Activated CD4-positive, alpha-beta memory T cell treated with anti-CD3 and anti-CD28 coated beads for 36 hours (primary cell): ENCODE results near the gene SENP1. TPM values are rescaled to one million over a fixed set of nuclear protein-coding genes. Genes with fewer than 3 reads are reported as not detected.
A peak's percentile ranks its signal among the peaks of the same experiment; 100 is the strongest.

Experiments
- CTCF ChIA-PET: fragments of 350-600 bp; sonication (Branson Sonifier 250); formaldehyde crosslinking; loops from one replicate; lab custom pipeline; 2021; ENCODE audit warnings: antibody characterized with exemption, inconsistent platforms; lab: Charles Lee
- POLR2A ChIA-PET: fragments of 350-600 bp; sonication (Branson Sonifier 250); formaldehyde crosslinking; loops from one replicate; lab custom pipeline; 2021; ENCODE audit warnings: antibody characterized with exemption; lab: Charles Lee
- DNase-seq: peaks from one replicate; pipeline ENCODE4 v3.0.0-alpha.2; 2020
- H3K27ac Mint-ChIP-seq: one replicate; pipeline ENCODE4 v1.8.0; 2021; ENCODE audit warnings: mixed read lengths
- H3K27me3 Mint-ChIP-seq: one replicate; pipeline ENCODE4 v1.8.0; 2021; ENCODE audit warnings: mixed read lengths
- H3K36me3 Mint-ChIP-seq: one replicate; pipeline ENCODE4 v1.8.0; 2021; ENCODE audit warnings: mixed read lengths
- H3K4me1 Mint-ChIP-seq: one replicate; pipeline ENCODE4 v1.8.0; 2021; ENCODE audit warnings: low read depth, mixed read lengths
- H3K4me3 Mint-ChIP-seq: one replicate; pipeline ENCODE4 v1.8.0; 2021; ENCODE audit warnings: mild to moderate bottlenecking, mixed read lengths
- H3K9me3 Mint-ChIP-seq: one replicate; pipeline ENCODE4 v1.8.0; 2021; ENCODE audit warnings: mixed read lengths
- intact Hi-C: fragments of 100-400 bp; cut with micrococcal nuclease; formaldehyde crosslinking; loops from one replicate; pipeline ENCODE4 v1.15.1; 2023
- total RNA-seq, 2 experiments: library from RNA; stranded (reverse); gene quantifications; one replicate each; pipeline ENCODE4 v1.2.3, GENCODE V29; 2021

Gene SENP1
- total RNA-seq: 10 to 100 TPM; 37.7 to 41.6 TPM

DNA sequence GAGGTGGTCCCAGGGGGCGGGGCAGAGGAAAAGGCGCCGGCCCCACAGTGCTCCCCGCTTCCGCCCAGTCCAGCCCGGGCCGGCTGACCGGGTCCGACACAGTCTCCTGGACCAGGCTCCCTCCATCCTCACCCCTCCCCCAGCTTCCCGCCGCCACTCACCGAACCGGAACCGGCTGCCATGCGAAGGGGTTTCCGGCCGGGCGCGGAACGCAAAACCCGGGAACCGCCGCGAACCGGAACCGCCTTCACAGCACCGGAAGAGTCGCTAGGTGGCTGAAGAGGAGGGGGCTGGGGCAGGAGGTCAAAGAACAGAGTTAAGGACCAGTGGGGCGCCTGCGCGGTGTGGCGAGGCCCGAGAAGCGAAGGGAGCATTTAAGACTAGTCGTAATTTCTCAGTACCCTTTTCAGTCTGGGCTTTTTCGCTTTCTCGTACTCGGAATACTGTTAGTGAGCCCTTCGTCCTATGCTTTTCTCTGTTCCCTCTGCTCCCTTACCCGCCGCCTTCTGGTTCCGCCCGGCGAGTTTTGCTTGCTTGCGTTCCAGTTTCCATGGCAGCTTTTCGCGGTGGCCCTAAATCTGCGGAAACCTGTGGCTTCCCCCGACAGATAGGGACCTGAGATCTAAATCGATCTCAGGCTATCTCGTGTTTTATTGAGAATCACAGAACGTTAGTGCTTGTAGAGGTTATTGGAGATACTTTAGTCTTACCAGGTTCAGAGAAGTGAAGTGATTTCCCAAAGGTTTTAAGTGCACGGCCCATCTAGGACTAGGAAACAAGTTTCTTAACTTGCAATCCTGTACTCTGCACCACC, at the start of gene SENP1:
Gene SENP1 (minus strand): TSS at position 213 of the 814 bp plus-strand sequence. CDS start 4,607 bp downstream, outside the sequence.
- ChIA-PET POLR2A (interaction anchor here (0.9 to 3.3 kb wide), 9 partner anchors 13 to 400 kb away, joined by 3 to 25 read pairs (median 4); partner anchors contain the start of genes ASB8, PFKM, RPAP3 and VDR), CTCF (interaction anchor here (0.7 to 2.5 kb wide), 6 partner anchors 51 to 91 kb away, joined by 3 to 8 read pairs (median 4); partner anchors contain the start of genes ASB8 and CCDC184)
- intact Hi-C loops: loop anchor here (1.0 to 5.0 kb wide), 6 partner anchors 13 to 611 kb away; partner anchors contain the start of genes ASB8, CCNT1, PFKM and RPAP3
- Mint-ChIP-seq H3K27ac (peak within 1 kb of the TSS; percentile 94), H3K27me3 (no peaks in the 10 kb centered on the region), H3K9me3 (no peaks in the 10 kb centered on the region), H3K36me3 (peaks cover 2% of the 10 kb centered on the region), H3K4me1 (peaks cover 47% of the 10 kb centered on the region), H3K4me3 (peak within 1 kb of the TSS; percentile 86)
- peak; percentile 94 for DNase-seq

DNA sequence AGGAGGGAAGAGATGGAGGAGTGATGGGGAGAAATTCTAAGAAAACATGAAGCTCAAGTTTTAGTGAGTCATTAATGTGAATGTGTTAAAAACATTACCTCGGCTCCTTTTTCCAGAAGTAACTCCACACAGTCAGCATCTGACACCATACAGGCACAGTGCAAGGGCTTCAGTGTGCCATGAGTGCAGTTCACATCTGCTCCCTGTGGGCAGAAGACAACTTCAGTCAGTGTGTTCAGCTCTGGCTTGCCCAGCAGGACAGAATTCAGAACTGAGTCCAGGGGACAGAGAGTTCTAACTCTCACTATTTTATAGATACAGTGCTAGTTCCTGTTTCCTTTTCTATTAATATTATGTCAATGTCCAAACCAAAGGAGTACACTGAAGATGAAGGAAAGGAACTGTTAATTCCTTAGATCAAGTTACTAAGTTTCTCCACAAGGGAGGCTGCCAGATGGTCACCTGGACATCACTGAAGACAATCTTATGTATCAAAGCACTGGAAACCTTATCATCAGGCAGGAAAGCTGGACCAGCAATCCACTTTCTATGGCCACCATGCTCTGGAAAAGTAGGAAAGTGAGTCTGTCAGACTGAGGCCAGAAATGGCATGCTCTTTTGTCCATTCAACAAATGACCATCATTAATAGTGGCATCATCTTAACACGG, 45.4 kb upstream of the SENP1 start:
- H3K9me3 Mint-ChIP-seq: no peaks in the 10 kb centered on the region
- CTCF ChIA-PET: interaction anchor here (0.7 to 1.9 kb wide), 4 partner anchors 13 to 467 kb away, joined by 3 to 5 read pairs (median 3); partner anchors contain the start of gene CCDC184
- H3K27me3 Mint-ChIP-seq: no peaks in the 10 kb centered on the region
- peaks cover 30% of the 10 kb centered on the region for H3K4me1 Mint-ChIP-seq
- DNase-seq: peak; percentile 24
- peaks cover 28% of the 10 kb centered on the region for H3K36me3 Mint-ChIP-seq
- H3K27ac Mint-ChIP-seq: no peak overlapping the region
- intact Hi-C loops: no loop called here
- H3K4me3 Mint-ChIP-seq: no peak overlapping the region
- POLR2A ChIA-PET: interaction anchor here (0.6 to 2.1 kb wide), 3 partner anchors 46 to 266 kb away, joined by 4 to 6 read pairs (median 4); partner anchors contain the start of gene SENP1

DNA sequence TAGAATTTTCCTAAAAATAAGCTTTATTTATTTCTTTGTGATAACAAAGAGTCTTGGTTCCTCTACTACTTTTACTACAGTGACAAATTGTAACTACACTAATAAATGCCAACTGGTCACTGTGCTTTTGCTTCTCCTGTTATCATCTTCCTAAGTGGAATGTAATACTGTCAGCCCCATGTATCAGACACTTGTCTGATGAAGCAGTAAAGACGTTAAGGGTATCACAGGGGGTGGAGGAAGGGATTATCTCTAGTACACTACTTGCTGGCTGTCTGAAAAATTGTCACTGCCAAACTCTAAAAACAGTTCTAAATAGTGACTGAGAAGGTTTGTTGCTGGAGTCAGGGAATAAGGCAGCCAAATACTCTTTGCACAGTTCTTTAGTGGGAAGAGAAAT, 40.1 kb upstream of the SENP1 start:
- H3K36me3 Mint-ChIP-seq: peaks cover 15% of the 10 kb centered on the region
- no peaks in the 10 kb centered on the region for H3K27me3 Mint-ChIP-seq
- H3K4me1 Mint-ChIP-seq: peaks cover 4% of the 10 kb centered on the region
- no peak for DNase-seq
- CTCF ChIA-PET: interaction anchor here (1.2 kb wide), 1 partner anchor 43 kb away, joined by 3 read pairs; no protein-coding TSS in a partner anchor
- intact Hi-C loops: no loop called here
- H3K27ac Mint-ChIP-seq: no peak overlapping the region
- POLR2A ChIA-PET: no interaction called here
- H3K9me3 Mint-ChIP-seq: no peaks in the 10 kb centered on the region
- no peak overlapping the region for H3K4me3 Mint-ChIP-seq

- Mint-ChIP-seq H3K4me1 (no peaks in the 10 kb centered on the region), H3K4me3 (no peak overlapping the region), H3K36me3 (peaks cover 10% of the 10 kb centered on the region), H3K9me3 (no peaks in the 10 kb centered on the region), H3K27me3 (no peaks in the 10 kb centered on the region), H3K27ac (no peak overlapping the region)
- no peak for DNase-seq
- ChIA-PET CTCF (no interaction called here), POLR2A (no interaction called here)
- intact Hi-C loops: no loop called here
Observed at GRCh38 chr12:48143898-48144297, 38.0 kb upstream of the SENP1 start.

DNA sequence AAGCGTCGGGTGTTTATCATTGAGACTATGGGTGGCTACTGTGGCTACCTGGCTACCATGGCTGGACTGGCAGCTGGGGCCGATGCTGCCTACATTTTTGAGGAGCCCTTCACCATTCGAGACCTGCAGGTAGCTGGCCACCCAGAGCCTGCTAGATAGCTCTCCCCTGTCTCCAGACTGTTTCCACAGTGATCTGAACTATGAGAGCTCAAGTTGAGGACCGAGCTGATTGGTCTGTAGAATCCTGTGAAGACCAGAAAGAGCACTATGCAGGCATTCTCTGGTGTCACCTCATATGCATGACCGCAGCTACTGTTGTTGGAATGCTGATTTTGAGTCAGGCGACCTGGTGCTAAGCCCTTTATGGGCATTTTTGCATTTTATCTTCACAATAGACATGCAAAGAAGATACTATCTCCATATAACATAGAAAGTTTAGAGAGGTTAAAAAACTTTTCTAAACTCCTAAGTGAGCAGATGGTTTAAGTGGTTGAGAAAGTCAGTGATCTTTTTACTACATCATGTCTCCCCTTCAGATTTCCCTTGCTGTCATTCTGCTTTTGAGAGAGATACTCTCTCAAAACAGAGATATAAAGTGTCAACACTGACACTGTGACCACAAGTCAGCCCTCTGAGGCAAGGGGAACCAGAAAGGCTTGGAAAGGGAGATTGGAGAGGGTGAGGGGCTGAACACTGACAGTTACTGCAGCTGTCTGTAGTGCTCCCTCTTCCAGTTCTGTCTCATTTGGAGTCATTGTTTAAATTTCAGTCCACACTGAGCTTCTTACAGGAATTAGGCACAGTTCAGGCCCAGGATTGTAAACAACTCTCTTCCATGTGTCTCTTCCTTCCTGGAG, 37.2 kb upstream of the SENP1 start:
- no peaks in the 10 kb centered on the region for H3K9me3 Mint-ChIP-seq
- H3K27me3 Mint-ChIP-seq: no peaks in the 10 kb centered on the region
- H3K27ac Mint-ChIP-seq: no peak overlapping the region
- ChIA-PET POLR2A (interaction anchor here (0.9 kb wide), 1 partner anchor 24 kb away, joined by 3 read pairs; the partner anchor contains the start of gene PFKM), CTCF (no interaction called here)
- intact Hi-C loops: no loop called here
- H3K4me3 Mint-ChIP-seq: no peak overlapping the region
- H3K36me3 Mint-ChIP-seq: peaks cover 9% of the 10 kb centered on the region
- no peaks in the 10 kb centered on the region for H3K4me1 Mint-ChIP-seq
- DNase-seq: no peak

- Mint-ChIP-seq H3K9me3 (no peaks in the 10 kb centered on the region), H3K27ac (no peak overlapping the region), H3K36me3 (peaks cover 15% of the 10 kb centered on the region), H3K4me3 (no peak overlapping the region), H3K4me1 (no peaks in the 10 kb centered on the region), H3K27me3 (no peaks in the 10 kb centered on the region)
- intact Hi-C loops: no loop called here
- POLR2A ChIA-PET: no interaction called here
- CTCF ChIA-PET: no interaction called here
- DNase-seq: no peak
Observed at GRCh38 chr12:48135027-48135426, 29.1 kb upstream of the SENP1 start.

- Mint-ChIP-seq H3K9me3 (no peaks in the 10 kb centered on the region), H3K36me3 (peaks cover 15% of the 10 kb centered on the region), H3K27me3 (no peaks in the 10 kb centered on the region), H3K4me1 (no peaks in the 10 kb centered on the region), H3K27ac (no peak overlapping the region), H3K4me3 (no peak overlapping the region)
- intact Hi-C loops: no loop called here
- DNase-seq: no peak
- ChIA-PET CTCF (no interaction called here), POLR2A (no interaction called here)
Observed at GRCh38 chr12:48132826-48133225, 26.9 kb upstream of the SENP1 start.

DNA sequence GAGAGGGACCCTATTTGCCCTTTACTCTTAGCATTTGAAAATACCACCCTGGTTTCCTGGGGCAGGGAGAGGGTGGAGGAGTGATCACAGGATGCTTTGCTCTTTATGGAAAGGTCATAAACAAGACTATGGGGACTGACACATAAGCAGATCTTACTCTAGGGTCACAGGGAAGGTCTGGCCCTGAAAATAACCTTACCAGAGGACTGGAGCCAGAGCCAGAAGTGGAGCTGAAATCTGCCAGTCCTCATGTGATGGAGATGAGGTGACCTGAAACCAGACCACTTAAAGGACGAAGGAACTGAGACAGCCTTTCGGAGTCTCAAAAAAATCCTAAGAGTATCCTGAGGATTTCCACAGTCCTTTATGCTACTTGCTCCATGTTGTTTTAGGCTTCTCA, 25.6 kb upstream of the SENP1 start:
- H3K36me3 Mint-ChIP-seq: peaks cover 23% of the 10 kb centered on the region
- DNase-seq: no peak
- no peaks in the 10 kb centered on the region for H3K27me3 Mint-ChIP-seq

GRCh38 chr12:48129376-48129775, 23.5 kb upstream of the SENP1 start:
- Mint-ChIP-seq H3K4me3 (no peak overlapping the region), H3K9me3 (no peaks in the 10 kb centered on the region), H3K27me3 (no peaks in the 10 kb centered on the region), H3K4me1 (no peaks in the 10 kb centered on the region), H3K36me3 (peaks cover 26% of the 10 kb centered on the region), H3K27ac (no peak overlapping the region)
- intact Hi-C loops: no loop called here
- CTCF ChIA-PET: no interaction called here
- no peak for DNase-seq
- POLR2A ChIA-PET: no interaction called here

More for the DNA sequence above, 25.6 kb upstream of the SENP1 start:
- intact Hi-C loops: no loop called here
- H3K4me1 Mint-ChIP-seq: no peaks in the 10 kb centered on the region
- no peak overlapping the region for H3K27ac Mint-ChIP-seq
- no peaks in the 10 kb centered on the region for H3K9me3 Mint-ChIP-seq
- POLR2A ChIA-PET: no interaction called here
- H3K4me3 Mint-ChIP-seq: no peak overlapping the region
- CTCF ChIA-PET: no interaction called here

GRCh38 chr12:48128800-48129199, 22.9 kb upstream of the SENP1 start:
- Mint-ChIP-seq H3K27ac (no peak overlapping the region), H3K4me3 (no peak overlapping the region), H3K27me3 (no peaks in the 10 kb centered on the region), H3K36me3 (peaks cover 24% of the 10 kb centered on the region), H3K4me1 (no peaks in the 10 kb centered on the region), H3K9me3 (no peaks in the 10 kb centered on the region)
- POLR2A ChIA-PET: no interaction called here
- no peak for DNase-seq
- CTCF ChIA-PET: no interaction called here
- intact Hi-C loops: no loop called here

- Mint-ChIP-seq H3K9me3 (no peaks in the 10 kb centered on the region), H3K27me3 (no peaks in the 10 kb centered on the region), H3K27ac (no peak overlapping the region), H3K4me1 (no peaks in the 10 kb centered on the region), H3K4me3 (no peak overlapping the region), H3K36me3 (peaks cover 26% of the 10 kb centered on the region)
- DNase-seq: no peak
- CTCF ChIA-PET: interaction anchor here (0.7 kb wide), 2 partner anchors 21 to 38 kb away, joined by 3 read pairs; no protein-coding TSS in a partner anchor
- intact Hi-C loops: no loop called here
- POLR2A ChIA-PET: no interaction called here
Observed at GRCh38 chr12:48126953-48127630, 21.2 kb upstream of the SENP1 start.
